CD4-positive, alpha-beta T cell treated with Interleukin-6 at 100 ng/mL for 8 hours (primary cell): ENCODE measurements around the gene MPDU1.

Experiments used
- DNase-seq: peaks from one replicate; pipeline ENCODE4 v3.0.0-alpha.2; 2020; ENCODE audit warnings: mixed read lengths, low spot score

Gene MPDU1

DNA sequence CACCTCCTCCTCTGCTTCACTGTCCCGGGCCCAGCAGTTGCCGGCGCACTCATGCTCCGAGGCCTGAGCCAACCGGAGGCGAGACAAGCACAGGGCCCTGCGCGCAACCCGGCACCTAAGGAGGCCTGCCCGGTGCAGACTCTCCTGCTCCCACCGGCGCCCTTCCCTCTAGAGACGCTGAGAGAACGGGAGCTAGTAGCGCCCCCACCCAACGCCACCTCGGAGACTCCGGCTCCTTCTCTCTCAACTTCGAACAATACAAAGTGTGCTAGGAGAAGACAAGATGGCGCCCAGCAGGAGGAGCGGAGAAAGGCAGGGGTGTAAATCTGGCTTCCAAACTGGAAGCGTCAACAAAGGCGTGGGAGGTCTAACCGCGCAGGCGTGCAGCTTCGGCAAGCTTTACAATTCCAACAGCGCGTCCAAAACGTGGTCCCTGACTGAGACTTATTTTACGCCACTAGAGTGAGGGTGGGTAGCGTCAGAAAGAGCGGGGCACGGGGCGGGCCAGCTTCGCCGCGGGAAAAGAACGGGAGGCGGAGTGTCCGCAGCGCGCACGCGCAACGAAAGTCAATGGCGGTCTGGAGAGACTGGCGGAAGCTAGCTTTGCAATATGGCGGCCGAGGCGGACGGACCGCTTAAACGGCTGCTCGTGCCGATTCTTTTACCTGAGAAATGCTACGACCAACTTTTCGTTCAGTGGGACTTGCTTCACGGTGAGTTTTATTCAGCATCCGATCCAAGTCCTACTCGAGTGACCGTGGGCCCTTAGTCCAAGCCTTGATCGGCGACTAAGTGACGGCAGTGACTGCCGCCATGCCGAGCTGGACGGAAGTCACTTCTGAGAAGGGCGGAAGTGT, at the start of gene MPDU1:
Gene MPDU1, plus strand, starts transcription at position 600 of the 857 bp plus-strand sequence. Its CDS starts 11 bp downstream, at position 611.
- DNase-seq = peak; percentile 95

DNA sequence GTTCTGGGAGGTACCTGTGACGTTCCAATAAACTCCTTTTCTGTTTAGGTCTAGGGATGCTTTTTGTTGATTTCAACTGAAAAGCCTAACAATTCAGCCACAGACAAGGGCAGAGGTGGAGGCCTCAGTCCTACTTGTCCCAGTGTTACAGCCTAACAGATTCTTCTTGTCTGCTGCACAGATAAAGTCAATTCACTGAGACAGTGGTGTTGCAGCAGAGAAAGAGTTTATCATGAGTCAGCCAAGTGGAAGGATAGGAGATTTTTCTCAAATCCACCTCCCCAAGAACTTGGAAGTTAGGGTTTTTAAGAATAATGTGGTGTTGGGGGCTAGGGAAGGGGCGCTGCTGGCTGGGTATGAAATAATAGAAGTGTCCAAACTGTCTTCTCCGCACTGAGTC, 45.6 kb upstream of the MPDU1 start:
- DNase-seq = no peak

DNA sequence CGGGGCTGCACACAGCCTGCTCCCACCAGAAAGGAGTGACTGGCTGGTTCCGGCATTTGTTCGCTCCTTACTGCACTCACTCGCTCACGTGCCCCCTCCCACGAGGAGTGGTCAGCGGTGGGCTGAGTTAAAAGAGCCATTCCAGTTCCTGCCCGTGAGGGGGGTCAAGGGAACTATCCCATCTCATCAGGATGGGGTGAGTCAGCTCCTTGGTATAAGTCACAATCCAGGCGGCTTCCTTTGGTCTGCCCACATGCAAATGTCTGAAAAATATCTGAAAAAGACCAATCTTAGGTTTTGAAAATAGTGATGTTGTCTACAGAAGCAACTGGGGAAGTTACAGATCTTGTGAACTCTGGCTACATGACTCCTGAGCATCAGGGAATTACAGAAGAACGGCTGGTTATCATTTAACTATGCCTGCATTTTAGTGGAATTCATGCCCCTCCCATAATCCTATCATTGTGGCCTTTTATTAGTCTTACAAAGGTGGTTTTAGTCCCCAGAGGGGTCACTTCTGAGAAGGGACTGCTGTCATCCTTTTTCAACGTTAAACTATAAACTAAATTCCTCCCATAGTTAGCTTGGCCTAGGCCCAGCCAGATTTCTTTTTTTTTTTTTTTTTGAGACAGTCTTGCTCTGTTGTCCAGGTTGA, 44.6 kb upstream of the MPDU1 start:
- DNase-seq = no peak

DNA sequence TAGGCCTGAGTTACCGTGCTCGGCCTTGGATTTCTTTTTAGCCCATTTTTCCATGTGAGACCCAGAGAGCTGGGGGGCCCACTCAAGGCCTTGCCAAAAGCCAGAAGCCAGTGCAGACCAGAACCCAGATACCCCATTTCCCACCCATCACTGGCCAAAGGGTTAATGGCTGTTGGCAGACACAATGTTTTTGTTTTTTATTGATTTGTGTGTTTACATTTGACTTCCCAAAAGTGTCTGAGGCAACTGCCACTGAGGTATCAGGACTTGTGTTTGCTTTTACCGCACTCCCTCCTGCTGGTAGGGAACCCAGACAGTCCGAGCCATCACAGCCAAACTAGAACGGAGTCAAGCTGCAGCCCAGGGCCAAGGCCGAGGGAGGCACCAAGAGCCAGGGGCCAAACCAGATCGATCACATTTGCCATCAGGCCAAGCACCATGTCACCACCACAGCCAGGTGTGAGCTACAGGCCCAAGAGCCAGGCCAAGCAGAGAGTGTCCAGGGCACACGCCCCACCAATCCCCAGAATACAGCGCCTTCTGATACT, 42.5 kb upstream of the MPDU1 start:
- DNase-seq = no peak

DNA sequence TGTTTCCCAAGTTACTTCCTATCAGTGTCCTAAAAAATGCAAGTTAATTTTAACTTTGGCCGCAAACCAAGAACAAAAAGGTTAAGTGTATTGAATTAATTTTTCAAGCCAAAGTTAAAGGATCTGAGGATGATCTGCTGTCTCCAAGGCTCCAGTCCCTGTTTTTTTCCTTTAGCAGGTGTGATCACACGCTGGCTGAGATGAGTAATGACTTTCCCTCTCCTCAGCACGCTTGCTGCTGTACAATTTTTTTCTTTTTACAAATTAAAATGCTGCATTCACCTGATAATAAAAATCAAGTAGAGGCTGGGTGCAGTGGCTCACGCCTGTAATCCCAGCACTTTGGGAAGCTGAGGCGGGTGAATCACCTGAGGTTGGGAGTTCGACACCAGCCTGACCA, 38.7 kb upstream of the MPDU1 start:
- DNase-seq = no peak

DNA sequence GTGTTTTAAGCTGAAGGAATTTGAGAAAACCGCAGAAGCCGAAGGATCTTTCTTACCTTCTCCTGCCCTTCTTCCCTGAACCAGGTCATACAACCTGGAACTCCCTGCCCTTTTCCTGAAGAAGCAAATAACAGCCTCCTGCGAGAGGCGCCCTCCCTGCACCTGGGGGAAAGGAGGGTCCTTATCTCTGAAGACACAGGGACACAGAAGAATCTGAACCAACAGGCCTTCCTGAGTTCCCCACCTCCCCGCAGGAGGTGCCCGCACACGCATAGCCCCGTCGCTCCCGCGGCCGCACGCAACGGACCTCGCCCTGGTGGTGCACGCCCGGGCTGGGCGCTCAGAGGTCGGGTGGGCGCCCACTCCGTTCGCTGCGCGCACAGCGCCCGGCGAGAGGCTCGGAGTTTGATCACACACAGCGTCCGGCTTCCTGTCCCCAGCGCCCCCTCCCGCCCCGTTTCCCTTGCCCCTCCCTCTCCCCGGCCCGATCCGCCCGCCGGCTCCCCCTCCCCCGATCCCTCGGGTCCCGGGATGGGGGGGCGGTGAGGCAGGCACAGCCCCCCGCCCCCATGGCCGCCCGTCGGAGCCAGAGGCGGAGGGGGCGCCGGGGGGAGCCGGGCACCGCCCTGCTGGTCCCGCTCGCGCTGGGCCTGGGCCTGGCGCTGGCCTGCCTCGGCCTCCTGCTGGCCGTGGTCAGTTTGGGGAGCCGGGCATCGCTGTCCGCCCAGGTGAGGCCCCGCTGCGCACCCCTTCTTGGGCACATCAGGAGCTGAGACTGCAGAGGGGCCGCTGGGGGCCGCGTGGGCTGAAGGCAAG, 34.9 kb upstream of the MPDU1 start, which contains the start of gene TNFSF12:
Gene TNFSF12, plus strand, starts transcription at position 474 of the 816 bp plus-strand sequence. Its CDS starts 96 bp downstream, at position 570.
- DNase-seq = peak; percentile 62

DNA sequence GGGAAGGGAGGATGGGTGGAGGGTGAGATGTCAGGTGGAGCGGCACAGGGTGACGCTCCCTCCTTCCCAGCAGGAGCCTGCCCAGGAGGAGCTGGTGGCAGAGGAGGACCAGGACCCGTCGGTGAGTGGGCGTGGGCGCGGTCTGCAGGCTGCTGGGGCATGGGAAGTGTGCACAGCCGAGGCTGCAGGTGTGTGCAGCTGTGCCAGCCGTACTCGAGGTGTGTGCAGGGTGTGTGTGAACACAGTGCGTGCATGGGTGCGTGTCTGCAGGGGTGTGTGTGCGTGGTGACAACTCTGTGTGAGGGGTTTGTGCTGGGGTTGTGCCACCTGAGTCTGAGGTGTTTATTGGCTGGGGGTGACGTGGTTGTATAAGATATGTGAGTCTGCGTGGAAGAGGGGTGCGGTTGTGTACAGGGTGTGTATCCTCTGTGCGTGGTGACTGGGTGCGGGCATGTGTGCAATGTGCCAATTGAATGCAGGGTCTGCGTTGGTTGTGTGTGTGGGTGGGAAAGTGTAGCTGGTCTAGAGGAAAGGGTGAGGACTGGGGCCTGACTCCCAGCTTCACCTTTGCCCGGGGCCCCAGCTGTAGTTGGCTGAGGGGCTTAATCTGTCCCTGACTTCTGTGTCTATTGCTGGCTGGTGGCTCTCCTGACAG, 34.1 kb upstream of the MPDU1 start:
- DNase-seq = peak; percentile 42

DNA sequence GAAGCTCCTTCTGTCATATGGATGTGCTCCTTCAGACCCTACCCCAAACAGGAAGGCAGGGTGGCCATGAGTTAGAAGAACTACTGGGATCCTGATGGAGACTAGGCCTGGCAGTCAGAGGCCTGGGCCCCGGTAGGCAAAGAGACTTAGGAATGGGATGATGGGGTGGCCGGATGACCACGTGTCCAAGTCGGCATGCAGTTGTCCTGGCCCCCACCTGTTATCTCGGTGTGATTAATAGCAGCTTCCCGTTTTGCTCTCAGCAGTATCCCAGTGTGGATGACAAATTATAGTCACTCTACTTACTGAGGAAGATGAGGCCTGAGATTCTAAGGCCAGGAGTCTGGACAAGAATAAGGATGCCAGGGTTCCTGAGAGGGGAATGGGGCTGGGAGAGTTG, 33.3 kb upstream of the MPDU1 start:
- DNase-seq = no peak

DNA sequence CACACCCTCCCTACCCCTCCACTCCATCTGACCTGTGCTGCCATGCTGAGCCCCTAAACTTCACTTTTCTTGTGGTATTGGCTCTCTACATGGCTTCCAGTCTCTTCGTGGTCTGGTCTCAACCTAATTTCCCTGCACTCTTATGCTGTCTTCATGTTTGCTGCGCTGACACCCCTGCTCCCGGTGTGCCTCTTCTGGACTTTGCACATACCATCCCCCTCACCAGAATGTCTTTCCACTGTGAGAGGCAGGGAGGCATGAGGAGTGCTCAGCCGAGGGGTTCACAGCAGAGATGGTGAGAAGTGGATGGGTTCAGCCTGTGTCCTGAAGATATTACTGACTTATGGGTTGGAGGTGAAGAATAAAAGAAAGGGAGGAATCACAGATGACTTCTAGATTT, 32.3 kb upstream of the MPDU1 start:
- no peak for DNase-seq

DNA sequence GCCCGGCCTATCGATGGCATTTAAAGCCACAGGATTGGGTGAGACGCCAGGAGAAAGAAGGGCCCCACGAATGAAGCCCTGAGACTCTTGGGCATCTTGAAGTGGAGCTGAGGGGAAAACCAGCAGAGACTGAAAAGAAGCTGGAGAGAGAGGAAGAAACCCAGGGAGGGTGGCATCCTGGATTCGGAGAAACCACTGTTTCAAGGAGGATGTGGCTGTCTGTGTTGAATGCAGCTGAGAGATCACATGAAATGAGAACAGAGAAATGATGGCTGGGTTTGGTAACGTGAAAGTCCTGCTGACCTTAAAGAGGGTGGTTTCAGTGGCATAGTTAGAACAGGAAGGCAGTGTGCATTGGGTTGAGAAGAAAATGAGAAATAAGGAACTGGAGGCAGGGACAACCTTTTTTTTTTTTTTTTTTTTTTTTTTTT, 31.0 kb upstream of the MPDU1 start:
- peak; percentile 65 for DNase-seq

DNA sequence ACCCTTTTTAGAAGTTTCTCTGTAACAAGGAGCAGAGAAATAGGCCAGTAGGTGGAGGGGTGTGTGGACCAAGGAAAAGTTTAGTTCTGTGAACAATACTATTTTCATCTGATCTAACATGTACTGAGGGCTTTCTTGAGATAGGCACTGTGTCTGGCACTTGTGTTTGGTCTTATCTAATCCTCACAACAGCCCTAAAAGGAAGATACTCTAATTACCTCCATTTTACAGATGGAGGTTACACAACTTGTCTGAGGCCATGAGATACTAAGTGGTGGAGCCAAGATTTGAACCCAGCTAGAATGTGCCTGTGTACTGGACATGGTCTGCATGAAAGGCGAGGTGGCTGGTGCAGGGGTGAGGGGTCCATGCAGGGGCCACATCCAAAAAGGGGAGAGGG, 30.3 kb upstream of the MPDU1 start:
- no peak for DNase-seq

DNA sequence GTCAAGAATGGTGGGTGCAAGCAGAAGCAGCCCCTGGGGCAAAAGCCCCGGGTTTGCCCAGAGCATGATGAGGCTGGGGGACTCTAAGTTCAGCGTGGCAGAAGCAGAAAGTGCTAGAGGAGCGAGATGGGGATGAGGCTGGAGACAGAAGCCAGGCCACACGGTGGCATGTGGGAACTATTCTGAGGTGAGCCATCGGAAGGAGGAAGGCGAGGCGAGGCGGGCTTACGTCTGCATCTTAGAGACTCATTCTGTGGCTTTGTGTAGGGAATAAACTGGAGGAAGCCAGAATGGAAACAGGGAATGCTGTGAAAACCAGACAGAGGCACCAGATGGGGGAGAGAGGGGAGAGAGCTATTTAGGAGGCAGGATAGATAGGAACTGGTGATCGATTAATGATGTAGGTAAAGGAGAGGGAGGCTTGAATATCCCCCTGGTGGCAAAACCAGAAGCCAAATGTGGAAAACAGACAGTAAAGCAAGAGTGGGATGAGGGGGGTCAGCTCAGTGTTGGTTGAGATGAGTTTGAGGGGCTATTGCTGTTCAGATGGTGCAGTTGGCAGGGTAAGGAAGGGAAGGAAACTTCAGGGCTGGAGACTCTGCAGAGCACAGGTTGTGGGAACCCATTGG, 28.2 kb upstream of the MPDU1 start:
- no peak for DNase-seq

DNA sequence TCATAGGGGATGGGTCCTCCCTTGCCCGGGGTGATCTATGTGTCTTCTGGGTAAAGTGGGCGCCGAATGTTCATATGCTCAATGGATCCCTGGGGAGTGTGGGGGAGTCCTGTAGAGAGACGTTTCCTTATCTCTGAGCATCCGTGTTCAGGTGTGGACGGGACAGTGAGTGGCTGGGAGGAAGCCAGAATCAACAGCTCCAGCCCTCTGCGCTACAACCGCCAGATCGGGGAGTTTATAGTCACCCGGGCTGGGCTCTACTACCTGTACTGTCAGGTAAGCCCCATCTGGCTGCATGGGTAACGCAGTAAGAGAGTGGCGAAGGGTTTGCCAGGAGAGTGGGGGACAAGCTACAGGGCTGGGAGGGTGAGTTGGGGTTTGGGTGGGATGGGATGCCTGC, 27.0 kb upstream of the MPDU1 start:
- DNase-seq = no peak

DNA sequence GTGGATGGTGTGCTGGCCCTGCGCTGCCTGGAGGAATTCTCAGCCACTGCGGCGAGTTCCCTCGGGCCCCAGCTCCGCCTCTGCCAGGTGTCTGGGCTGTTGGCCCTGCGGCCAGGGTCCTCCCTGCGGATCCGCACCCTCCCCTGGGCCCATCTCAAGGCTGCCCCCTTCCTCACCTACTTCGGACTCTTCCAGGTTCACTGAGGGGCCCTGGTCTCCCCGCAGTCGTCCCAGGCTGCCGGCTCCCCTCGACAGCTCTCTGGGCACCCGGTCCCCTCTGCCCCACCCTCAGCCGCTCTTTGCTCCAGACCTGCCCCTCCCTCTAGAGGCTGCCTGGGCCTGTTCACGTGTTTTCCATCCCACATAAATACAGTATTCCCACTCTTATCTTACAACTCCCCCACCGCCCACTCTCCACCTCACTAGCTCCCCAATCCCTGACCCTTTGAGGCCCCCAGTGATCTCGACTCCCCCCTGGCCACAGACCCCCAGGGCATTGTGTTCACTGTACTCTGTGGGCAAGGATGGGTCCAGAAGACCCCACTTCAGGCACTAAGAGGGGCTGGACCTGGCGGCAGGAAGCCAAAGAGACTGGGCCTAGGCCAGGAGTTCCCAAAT, 26.4 kb upstream of the MPDU1 start:
- no peak for DNase-seq

DNA sequence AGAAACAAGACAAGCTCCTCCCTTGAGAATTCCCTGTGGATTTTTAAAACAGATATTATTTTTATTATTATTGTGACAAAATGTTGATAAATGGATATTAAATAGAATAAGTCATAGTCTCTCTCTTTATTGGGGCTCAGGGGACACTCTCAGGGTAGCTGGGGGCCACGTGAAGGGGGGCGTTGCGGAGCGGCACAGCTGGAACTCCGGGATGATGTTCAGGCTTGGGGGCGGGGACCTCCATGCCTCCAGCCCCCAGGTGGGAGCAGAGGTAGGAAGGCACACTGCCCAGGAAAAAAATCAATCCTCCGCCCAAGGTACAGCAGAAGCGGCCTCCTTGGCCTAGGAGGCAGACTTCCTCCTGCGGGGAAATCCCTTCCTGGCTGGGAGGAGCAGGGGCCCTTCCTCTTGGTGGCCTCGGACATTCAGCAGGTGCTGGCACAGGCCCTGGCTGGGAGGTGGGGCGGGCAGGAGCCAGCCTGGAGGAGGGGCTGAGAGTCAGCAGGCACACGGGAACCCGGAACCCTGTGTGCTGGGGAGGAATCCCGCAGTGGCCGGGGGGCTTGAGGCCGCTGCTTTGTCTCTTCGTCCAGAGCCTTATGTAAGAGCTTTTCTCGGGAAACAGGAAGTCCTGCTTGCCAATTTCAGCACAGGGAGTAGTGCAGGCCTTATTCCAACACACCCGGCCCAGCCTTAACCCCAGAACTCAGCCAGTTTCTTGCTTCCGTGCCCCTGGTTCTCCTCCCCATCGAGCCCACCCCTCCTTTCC, 25.7 kb upstream of the MPDU1 start:
- no peak for DNase-seq

DNA sequence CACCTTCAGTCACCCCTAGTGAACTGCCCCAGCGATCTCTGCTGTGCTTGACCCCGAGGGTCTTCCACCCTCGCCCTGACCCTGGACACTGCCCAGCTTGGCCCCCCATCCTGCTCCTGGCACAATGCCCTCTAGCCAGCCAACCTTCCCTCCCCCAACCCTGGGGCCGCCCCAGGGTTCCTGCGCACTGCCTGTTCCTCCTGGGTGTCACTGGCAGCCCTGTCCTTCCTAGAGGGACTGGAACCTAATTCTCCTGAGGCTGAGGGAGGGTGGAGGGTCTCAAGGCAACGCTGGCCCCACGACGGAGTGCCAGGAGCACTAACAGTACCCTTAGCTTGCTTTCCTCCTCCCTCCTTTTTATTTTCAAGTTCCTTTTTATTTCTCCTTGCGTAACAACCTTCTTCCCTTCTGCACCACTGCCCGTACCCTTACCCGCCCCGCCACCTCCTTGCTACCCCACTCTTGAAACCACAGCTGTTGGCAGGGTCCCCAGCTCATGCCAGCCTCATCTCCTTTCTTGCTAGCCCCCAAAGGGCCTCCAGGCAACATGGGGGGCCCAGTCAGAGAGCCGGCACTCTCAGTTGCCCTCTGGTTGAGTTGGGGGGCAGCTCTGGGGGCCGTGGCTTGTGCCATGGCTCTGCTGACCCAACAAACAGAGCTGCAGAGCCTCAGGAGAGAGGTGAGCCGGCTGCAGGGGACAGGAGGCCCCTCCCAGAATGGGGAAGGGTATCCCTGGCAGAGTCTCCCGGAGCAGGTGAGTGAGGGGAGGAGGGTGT, 24.9 kb upstream of the MPDU1 start, which contains the start of gene TNFSF13:
Gene TNFSF13, plus strand, starts transcription at position 207 of the 776 bp plus-strand sequence. Its CDS starts 290 bp downstream, at position 497.
- DNase-seq = no peak

DNA sequence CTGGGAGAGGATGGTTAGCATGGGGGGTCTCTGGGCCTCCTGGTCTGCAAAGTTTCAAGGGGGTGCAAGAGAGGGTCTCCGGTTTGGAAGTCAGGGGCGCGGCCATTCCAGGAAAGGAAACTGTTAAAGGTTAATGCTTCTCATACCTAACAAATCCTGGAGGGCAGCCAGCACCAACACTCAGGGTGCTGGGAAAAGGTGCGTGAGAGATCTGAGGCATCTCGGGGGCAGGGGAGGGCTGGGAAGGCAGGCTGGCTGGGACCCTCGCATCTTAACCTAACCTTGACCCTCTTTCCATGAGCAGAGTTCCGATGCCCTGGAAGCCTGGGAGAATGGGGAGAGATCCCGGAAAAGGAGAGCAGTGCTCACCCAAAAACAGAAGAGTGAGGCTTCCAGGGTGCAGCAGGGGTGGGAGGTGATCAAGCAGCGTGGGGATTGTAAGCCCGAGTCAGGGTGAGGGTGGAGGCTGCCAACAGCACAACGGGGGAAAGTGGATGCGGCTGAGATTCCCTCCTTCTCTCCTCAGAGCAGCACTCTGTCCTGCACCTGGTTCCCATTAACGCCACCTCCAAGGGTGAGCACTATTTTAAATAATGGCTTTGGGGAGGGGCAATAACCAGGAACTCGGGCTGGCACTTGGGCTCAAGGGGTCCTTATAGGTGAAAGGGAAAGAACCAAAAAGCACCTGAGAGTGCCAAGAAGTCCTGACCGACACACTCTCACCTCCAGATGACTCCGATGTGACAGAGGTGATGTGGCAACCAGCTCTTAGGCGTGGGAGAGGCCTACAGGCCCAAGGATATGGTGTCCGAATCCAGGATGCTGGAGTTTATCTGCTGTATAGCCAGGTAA, 24.1 kb upstream of the MPDU1 start:
- DNase-seq = no peak
